ENCODE results near the gene GOLT1B.

The GOLT1B gene

GRCh38 chr12:21553329-21553675 is 51.7 kb downstream of the GOLT1B start:
- no peak for TF ChIP-seq CTCF (IDR thresholded peaks at IDR 0.05)

GRCh38 chr12:21558100-21558679 is 56.6 kb downstream of the GOLT1B start:
- no peak for TF ChIP-seq CTCF (IDR thresholded peaks at IDR 0.05)

- no peak for TF ChIP-seq CTCF (IDR thresholded peaks at IDR 0.05)
Observed at GRCh38 chr12:21559855-21560569, 58.4 kb downstream of the GOLT1B start.

GRCh38 chr12:21561158-21561557 is 59.6 kb downstream of the GOLT1B start:
- no peak for TF ChIP-seq CTCF (IDR thresholded peaks at IDR 0.05)

- no peak for TF ChIP-seq CTCF (IDR thresholded peaks at IDR 0.05)
Observed at GRCh38 chr12:21562859-21563258, 61.3 kb downstream of the GOLT1B start.

GRCh38 chr12:21566223-21566906 is 64.8 kb downstream of the GOLT1B start:
- TF ChIP-seq CTCF (IDR thresholded peaks at IDR 0.05): no peak

- TF ChIP-seq CTCF (IDR thresholded peaks at IDR 0.05): no peak
Observed at GRCh38 chr12:21566907-21567394, 65.4 kb downstream of the GOLT1B start.

Data from LNCAP (cell line).